GM12878 (cell line): ENCODE measurements around the gene TRIM7. TPM values are rescaled to one million over a fixed set of nuclear protein-coding genes. Genes with fewer than 3 reads are reported as not detected.

Experiments used
- ATAC-seq: fragments of 200-7000 bp; cut with Tn5 transposase; 3 replicates; pipeline ENCODE4 v1.9.1; 2020; ENCODE audit warnings: mild to moderate bottlenecking, moderate library complexity
- BruUV-seq: library from RNA; stranded (reverse); fragments of 400-500 nt; replicated peaks from 2 replicates; lab custom pipeline; 2021; lab: Mats Ljungman, UMichigan
- CTCF ChIA-PET: fragments of 300-600 bp; sonication (Branson Sonifier 250); formaldehyde crosslinking; extraction: SDS; loops from one replicate; lab custom pipeline; 2021; ENCODE audit warnings: inconsistent platforms; lab: Yijun Ruan, JAX
- POLR2A ChIA-PET: fragments of 350-600 bp; formaldehyde crosslinking; extraction: SDS; loops from one replicate; lab custom pipeline; 2021; ENCODE audit warnings: inconsistent platforms; lab: Charles Lee
- RAD21 ChIA-PET: fragments of 300-600 bp; sonication (Branson Sonifier 250); formaldehyde crosslinking; loops from one replicate; lab custom pipeline; 2023; ENCODE audit warnings: antibody characterized with exemption; ENCODE audit not compliant: unreplicated experiment; lab: Charles Lee
- SMC1A ChIA-PET: fragments of 300-600 bp; sonication (Branson Sonifier 250); formaldehyde crosslinking; loops from one replicate; lab custom pipeline; 2023; ENCODE audit not compliant: unreplicated experiment, uncharacterized antibody; lab: Charles Lee
- DNase-seq: peaks from one replicate; pipeline ENCODE4 v3.0.0-alpha.2; 2011; ENCODE audit warnings: low read depth, low spot score
- FAIRE-seq: peaks from 3 replicates; lab custom pipeline; 2011; peaks lifted over from hg19 to GRCh38; lab: Jason Lieb, UNC
- H2AFZ ChIP-seq: 2 replicates; pipeline ENCODE4 v1.6.0; 2011; ENCODE audit warnings: low read depth, low read length, control low read depth; ENCODE audit not compliant: control insufficient read depth
- H3K27ac ChIP-seq: 2 replicates; pipeline ENCODE4 v1.5.1; 2011; ENCODE audit warnings: control low read depth; ENCODE audit not compliant: control insufficient read depth, insufficient read depth
- H3K27me3 ChIP-seq, 2 experiments: replicated peaks in 1 of 2; 2 replicates each; pipeline versions ENCODE4 v1.6.0 to v1.6.1; 2011; ENCODE audit warnings: low read length in 1 of 2; ENCODE audit not compliant: control insufficient read depth in 2 of 2, insufficient read depth in 2 of 2
- H3K36me3 ChIP-seq, 2 experiments: 2 replicates each; pipeline ENCODE4 v1.5.1; 2011; ENCODE audit warnings: low read length in 1 of 2; ENCODE audit not compliant: control insufficient read depth in 2 of 2, insufficient read depth in 2 of 2
- H3K4me1 ChIP-seq: 2 replicates; pipeline ENCODE4 v1.6.1; 2011; ENCODE audit warnings: mild to moderate bottlenecking, low read length, moderate library complexity, mixed read lengths; ENCODE audit not compliant: control insufficient read depth, insufficient read depth
- H3K4me2 ChIP-seq: 2 replicates; pipeline ENCODE4 v1.6.0; 2011; ENCODE audit warnings: control low read depth; ENCODE audit not compliant: control insufficient read depth, insufficient read depth
- H3K4me3 ChIP-seq: fragments of 200-600 bp; sonication (generic); 2 replicates; pipeline ENCODE4 v1.5.1; 2016
- H3K79me2 ChIP-seq: 2 replicates; pipeline ENCODE4 v1.6.0; 2011; ENCODE audit warnings: low read length; ENCODE audit not compliant: control insufficient read depth, insufficient read depth
- H3K9ac ChIP-seq: 2 replicates; pipeline ENCODE4 v1.8.0; 2011; ENCODE audit warnings: low read length, control low read depth, mixed read lengths; ENCODE audit not compliant: control insufficient read depth, insufficient read depth
- H3K9me3 ChIP-seq: replicated peaks from 3 replicates; pipeline ENCODE4 v1.5.1; 2011; ENCODE audit warnings: mild to moderate bottlenecking, low read length; ENCODE audit not compliant: control insufficient read depth, insufficient read depth
- H4K20me1 ChIP-seq: 2 replicates; pipeline ENCODE4 v1.6.0; 2011; ENCODE audit not compliant: control insufficient read depth, insufficient read depth
- EGR1 ChIP-seq, 2 experiments: IDR thresholded peaks; 1 replicate in 1 of 2; 2 replicates in 1 of 2; pipeline ENCODE4 v1.6.1; 2011 to 2012; ENCODE audit warnings: low read depth in 2 of 2, low read length in 2 of 2, borderline replicate concordance in 1 of 2, mild to moderate bottlenecking in 1 of 2, moderate library complexity in 1 of 2
- ETV6 ChIP-seq, 2 experiments: fragments of 450-650 bp in 1 of 2; IDR thresholded peaks in 1 of 2; conservative IDR thresholded peaks in 1 of 2; 2 replicates each; pipeline ENCODE4 v1.6.1; 2014; ENCODE audit warnings: antibody characterized with exemption in 1 of 2, borderline replicate concordance in 1 of 2, low read depth in 1 of 2, mild to moderate bottlenecking in 1 of 2, moderate library complexity in 1 of 2
- IKZF2 ChIP-seq, 2 experiments: fragments of 450-650 bp; IDR thresholded peaks; 2 replicates each; pipeline ENCODE4 v1.6.1; 2017; ENCODE audit warnings: mild to moderate bottlenecking in 2 of 2, moderate library complexity in 2 of 2
- MEF2B ChIP-seq: fragments of 450-650 bp; IDR thresholded peaks from 2 replicates; pipeline ENCODE4 v1.6.1; 2018; ENCODE audit warnings: mild to moderate bottlenecking, moderate library complexity; ENCODE audit not compliant: partially characterized antibody, poor library complexity, severe bottlenecking
- PKNOX1 ChIP-seq: fragments of 450-650 bp; IDR thresholded peaks from 2 replicates; pipeline ENCODE4 v1.6.1; 2016; ENCODE audit warnings: mild to moderate bottlenecking
- POU2F2 ChIP-seq: IDR thresholded peaks from 3 replicates; pipeline ENCODE4 v1.6.1; 2011; ENCODE audit warnings: low read depth, mild to moderate bottlenecking, low read length, borderline replicate concordance
- RUNX3 ChIP-seq: IDR thresholded peaks from 2 replicates; pipeline ENCODE4 v1.6.1; 2012; ENCODE audit warnings: low read length, inconsistent platforms
- SIX5 ChIP-seq: IDR thresholded peaks from 2 replicates; pipeline ENCODE4 v1.6.1; 2011; ENCODE audit warnings: mild to moderate bottlenecking, low read depth, low read length, moderate library complexity; ENCODE audit not compliant: severe bottlenecking
- USF2 ChIP-seq: IDR thresholded peaks from 2 replicates; pipeline ENCODE4 v1.6.1; 2011; ENCODE audit warnings: low read depth, low read length, improper control_type of control experiment, borderline replicate concordance
- WGBS: methylation state at CpG from one replicate; pipeline ENCODE4 v1.1.6; 2016; ENCODE audit warnings: low lambda C conversion rate; ENCODE audit not compliant: insufficient replicate concordance, insufficient coverage; ENCODE audit errors: missing lambda C conversion rate; 5-methylcytosine and 5-hydroxymethylcytosine counted together
- in situ Hi-C: fragments of 300-500 bp; cut with MboI; formaldehyde crosslinking; loops from 9 replicates; pipeline ENCODE4 v1.14.3; 2018; ENCODE audit warnings: mixed read lengths
- intact Hi-C: fragments of 100-400 bp; cut with micrococcal nuclease; formaldehyde crosslinking; loops from one replicate; pipeline ENCODE4 v1.14.2; 2022; ENCODE audit not compliant: unreplicated experiment
- polyA plus RNA-seq, 11 experiments: library from polyadenylated mRNA; depleted of rRNA in 4 of 11; unstranded in 6 of 11; stranded (reverse) in 5 of 11; fragments of >200 nt; fragmentation: Nextera tagmentation in 4 of 11; fragmentation: Illumina TruSeq in 1 of 11; extraction: Ambion mirVana in 4 of 11; extraction: Trizol in 1 of 11; gene quantifications; 1 replicate in 1 of 11; 2 replicates in 10 of 11; pipeline versions ENCODE4 v1.2.1 to v1.2.3, GENCODE V29; 2011 to 2016; ENCODE audit warnings: inconsistent platforms in 2 of 11, missing spikeins in 2 of 11, low read depth in 1 of 11
- total RNA-seq, 4 experiments: library from RNA; depleted of rRNA in 3 of 4; stranded (reverse); fragments of >200 nt in 3 of 4; fragmentation: Illumina TruSeq in 1 of 4; extraction: Trizol in 1 of 4; gene quantifications; 2 replicates each; pipeline versions ENCODE4 v1.2.1 to v1.2.3, GENCODE V29; 2013 to 2021

The TRIM7 gene
- total and polyA plus RNA-seq, 10 of the 15 experiments (the other 5 are each of a cell fraction or from before 2014, with no cell fraction given): 0.02 to 1.6 (median 0.41) TPM

- BruUV-seq: no TSS peak
Observed at GRCh38 chr5:181166812-181167733, 37.9 kb downstream of the TRIM7 start.

More at GRCh38 chr5:181166812-181167733, 37.9 kb downstream of the TRIM7 start:
- intact Hi-C loops: no loop called here
- Histone ChIP-seq H4K20me1 (no peaks in the 10 kb centered on the region), H3K27ac (no peak overlapping the region), H2AFZ (no peak overlapping the region; the same call in 1 of the 2 replicates), H3K4me2 (peak overlapping the region; percentile 19), H3K36me3 (no peaks in the 10 kb centered on the region), H3K79me2 (no peaks in the 10 kb centered on the region), H3K9ac (no peak overlapping the region), H3K4me3 (no peak overlapping the region), H3K4me1 (peaks cover 32% of the 10 kb centered on the region), H3K9me3 (no peaks in the 10 kb centered on the region), H3K27me3 (no peaks in the 10 kb centered on the region)
- DNase-seq (no peak), FAIRE-seq (peak; percentile 7), ATAC-seq (0 out of 3 replicates have a peak, but pooled peaks have one; percentile 5)
- ChIA-PET SMC1A (interaction anchor here (0.8 to 2.6 kb wide), 10 partner anchors 10 to 362 kb away, joined by 3 to 17 read pairs (median 6); no protein-coding TSS in a partner anchor), RAD21 (interaction anchor here (1.0 to 2.3 kb wide), 7 partner anchors 11 to 306 kb away, joined by 3 to 14 read pairs (median 5); partner anchors contain the start of gene ZFP62), POLR2A (interaction anchor here (1.4 kb wide), 1 partner anchor 18 kb away, joined by 4 read pairs; no protein-coding TSS in a partner anchor), CTCF (interaction anchor here (0.9 to 4.5 kb wide), 18 partner anchors 9 to 380 kb away, joined by 3 to 37 read pairs (median 5); partner anchors contain the start of gene BTNL9)
- WGBS: 31% methylated on average over 6 of the region's 6 CpGs
- in situ Hi-C loops: no loop called here
- TF ChIP-seq ETV6 (conservative IDR thresholded peaks at IDR 0.05 in 1 of 2, IDR thresholded peaks at IDR 0.05 in 1 of 2; ENCODE audit: borderline replicate concordance in 1 of 2, low read depth in 1 of 2): peak in 1 of 2 experiments; percentile 14; a peak in 1 of 4 replicates
- TF ChIP-seq EGR1 (IDR thresholded peaks at IDR 0.05; ENCODE audit: borderline replicate concordance in 1 of 2, low read depth in 2 of 2, low read length in 2 of 2): no peak
- no peak for TF ChIP-seq USF2
- peak; percentile 52; the same call in 1 of the 3 replicates for TF ChIP-seq POU2F2
- TF ChIP-seq MEF2B: peak; percentile 24
- peak; percentile 73 for TF ChIP-seq RUNX3
- TF ChIP-seq SIX5: no peak
- TF ChIP-seq IKZF2 (IDR thresholded peaks at IDR 0.05): peak in 1 of 2 experiments; percentile 32; a peak in 1 of 4 replicates
- TF ChIP-seq PKNOX1: peak; percentile 37; the same call in 1 of the 2 replicates
